Limb (tissue), 2 donors: ENCODE data around the gene LRP1B.

ENCODE experiments used
- DNase-seq, 2 donors: peaks; one replicate each; pipeline ENCODE4 v3.0.0-alpha.2; 2016; ENCODE audit errors: extremely low spot score in 2 of 2

Gene LRP1B

GRCh38 chr2:141329964-141330363, 800.9 kb downstream of the LRP1B start:
- DNase-seq, result no peak

- DNase-seq, result no peak
Measured at GRCh38 chr2:141323571-141323970, 807.2 kb downstream of the LRP1B start.

GRCh38 chr2:141317986-141318385, 812.8 kb downstream of the LRP1B start:
- no peak for DNase-seq

GRCh38 chr2:141316606-141317005, 814.2 kb downstream of the LRP1B start:
- no peak for DNase-seq

- DNase-seq, result no peak
Measured at GRCh38 chr2:141316103-141316502, 814.7 kb downstream of the LRP1B start.

- DNase-seq, result no peak
Measured at GRCh38 chr2:141313972-141314371, 816.8 kb downstream of the LRP1B start.

GRCh38 chr2:141311430-141311829, 819.4 kb downstream of the LRP1B start:
- DNase-seq, result no peak

GRCh38 chr2:141306368-141306767, 824.4 kb downstream of the LRP1B start:
- DNase-seq, result no peak

GRCh38 chr2:141301551-141301950, 829.3 kb downstream of the LRP1B start:
- DNase-seq, result no peak

GRCh38 chr2:141280037-141280436, 850.8 kb downstream of the LRP1B start:
- DNase-seq, result no peak

GRCh38 chr2:141271346-141271745, 859.5 kb downstream of the LRP1B start:
- no peak for DNase-seq

- DNase-seq, result no peak
Measured at GRCh38 chr2:141264848-141265247, 866.0 kb downstream of the LRP1B start.

GRCh38 chr2:141260911-141261310, 869.9 kb downstream of the LRP1B start:
- no peak for DNase-seq

- DNase-seq, result no peak
Measured at GRCh38 chr2:141259683-141260082, 871.1 kb downstream of the LRP1B start.

- no peak for DNase-seq
Measured at GRCh38 chr2:141242008-141242407, 888.8 kb downstream of the LRP1B start.

- DNase-seq, result no peak
Measured at GRCh38 chr2:141226560-141226959, 904.3 kb downstream of the LRP1B start.

- DNase-seq, result no peak
Measured at GRCh38 chr2:141207036-141207385, 923.8 kb downstream of the LRP1B start.

- DNase-seq, result no peak
Measured at GRCh38 chr2:141201016-141201565, 929.7 kb downstream of the LRP1B start.

- DNase-seq, result no peak
Measured at GRCh38 chr2:141200191-141200590, 930.6 kb downstream of the LRP1B start.

GRCh38 chr2:141199711-141200110, 931.1 kb downstream of the LRP1B start:
- DNase-seq, result no peak

GRCh38 chr2:141195087-141195486, 935.7 kb downstream of the LRP1B start:
- no peak for DNase-seq

GRCh38 chr2:141187075-141187439, 943.8 kb downstream of the LRP1B start:
- peak in 1 of 2 donors; percentile 16 for DNase-seq

- DNase-seq, result no peak
Measured at GRCh38 chr2:141186413-141187074, 944.3 kb downstream of the LRP1B start.

- DNase-seq, result no peak
Measured at GRCh38 chr2:141182246-141182645, 948.6 kb downstream of the LRP1B start.
